ENCODE data around the gene ABHD16B. TPM values are rescaled to one million over a fixed set of nuclear protein-coding genes. Genes with fewer than 3 reads are reported as not detected.
A peak's percentile ranks its signal among the peaks of the same experiment; 100 is the strongest.

The ABHD16B gene
- total RNA-seq, 4 donors from 2014 or later = not detected

DNA sequence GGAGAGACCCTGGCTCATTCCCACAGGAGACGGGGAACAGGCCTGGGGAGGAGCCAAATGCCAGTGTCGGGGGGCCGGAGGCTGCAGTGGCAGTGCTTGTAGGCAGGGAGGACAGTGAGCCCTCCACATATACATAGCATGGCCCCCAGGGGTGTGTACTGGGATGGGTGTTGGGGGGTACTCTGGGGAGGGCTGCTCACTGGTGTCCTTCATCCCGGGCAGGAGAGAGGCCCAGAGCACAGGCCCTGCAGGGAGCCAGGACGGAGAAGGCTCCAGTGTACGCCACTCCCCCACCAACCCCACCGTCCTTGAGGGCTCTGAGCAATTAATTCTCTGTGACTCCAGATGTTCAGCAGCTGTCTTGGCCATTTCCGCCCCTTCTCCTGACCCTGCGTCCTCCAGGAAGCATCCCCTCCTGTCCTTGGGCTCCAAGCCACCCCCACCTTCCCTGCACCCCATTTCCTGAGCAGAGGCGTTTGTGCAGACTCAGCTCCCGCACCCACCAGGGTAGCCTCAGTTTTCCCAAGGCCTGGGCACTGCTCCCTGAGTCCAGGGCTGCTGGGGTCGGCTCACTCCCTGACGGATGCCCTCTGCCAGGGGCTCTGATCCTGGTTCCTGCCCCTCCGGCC is 3.4 kb upstream of the ABHD16B start:
- H3K36me3 ChIP-seq = no peaks in the 10 kb centered on the region
- ATAC-seq = peak in 1 of 2 donors; percentile 17
- intact Hi-C loops (cut with DNase I; ENCODE audit: low total_unique reads) = no loop called here
- H3K4me1 ChIP-seq = peaks cover 33 to 48% of the 10 kb centered on the region in 2 donors
- in situ Hi-C loops (cut with MboI; ENCODE audit: low sequenced_read_pairs in 4 of 4) = no loop called here
- TF ChIP-seq POLR2A (IDR thresholded peaks at IDR 0.05) = no peak
- TF ChIP-seq, protein P1, sequence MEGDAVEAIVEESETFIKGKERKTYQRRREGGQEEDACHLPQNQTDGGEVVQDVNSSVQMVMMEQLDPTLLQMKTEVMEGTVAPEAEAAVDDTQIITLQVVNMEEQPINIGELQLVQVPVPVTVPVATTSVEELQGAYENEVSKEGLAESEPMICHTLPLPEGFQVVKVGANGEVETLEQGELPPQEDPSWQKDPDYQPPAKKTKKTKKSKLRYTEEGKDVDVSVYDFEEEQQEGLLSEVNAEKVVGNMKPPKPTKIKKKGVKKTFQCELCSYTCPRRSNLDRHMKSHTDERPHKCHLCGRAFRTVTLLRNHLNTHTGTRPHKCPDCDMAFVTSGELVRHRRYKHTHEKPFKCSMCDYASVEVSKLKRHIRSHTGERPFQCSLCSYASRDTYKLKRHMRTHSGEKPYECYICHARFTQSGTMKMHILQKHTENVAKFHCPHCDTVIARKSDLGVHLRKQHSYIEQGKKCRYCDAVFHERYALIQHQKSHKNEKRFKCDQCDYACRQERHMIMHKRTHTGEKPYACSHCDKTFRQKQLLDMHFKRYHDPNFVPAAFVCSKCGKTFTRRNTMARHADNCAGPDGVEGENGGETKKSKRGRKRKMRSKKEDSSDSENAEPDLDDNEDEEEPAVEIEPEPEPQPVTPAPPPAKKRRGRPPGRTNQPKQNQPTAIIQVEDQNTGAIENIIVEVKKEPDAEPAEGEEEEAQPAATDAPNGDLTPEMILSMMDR (IDR thresholded peaks at IDR 0.05 in 4 of 5, conservative IDR thresholded peaks at IDR 0.05 in 1 of 5) = no peak
- peak overlapping the region in 3 of 4 donors; percentile 42 to 61 (median 53) for H3K27ac ChIP-seq
- H3K27me3 ChIP-seq = peaks cover 9 to 37% (median 33%) of the 10 kb centered on the region in 3 donors
- no peaks in the 10 kb centered on the region for H3K9me3 ChIP-seq
- no peak for DNase-seq
- H3K4me3 ChIP-seq = no peak overlapping the region

DNA sequence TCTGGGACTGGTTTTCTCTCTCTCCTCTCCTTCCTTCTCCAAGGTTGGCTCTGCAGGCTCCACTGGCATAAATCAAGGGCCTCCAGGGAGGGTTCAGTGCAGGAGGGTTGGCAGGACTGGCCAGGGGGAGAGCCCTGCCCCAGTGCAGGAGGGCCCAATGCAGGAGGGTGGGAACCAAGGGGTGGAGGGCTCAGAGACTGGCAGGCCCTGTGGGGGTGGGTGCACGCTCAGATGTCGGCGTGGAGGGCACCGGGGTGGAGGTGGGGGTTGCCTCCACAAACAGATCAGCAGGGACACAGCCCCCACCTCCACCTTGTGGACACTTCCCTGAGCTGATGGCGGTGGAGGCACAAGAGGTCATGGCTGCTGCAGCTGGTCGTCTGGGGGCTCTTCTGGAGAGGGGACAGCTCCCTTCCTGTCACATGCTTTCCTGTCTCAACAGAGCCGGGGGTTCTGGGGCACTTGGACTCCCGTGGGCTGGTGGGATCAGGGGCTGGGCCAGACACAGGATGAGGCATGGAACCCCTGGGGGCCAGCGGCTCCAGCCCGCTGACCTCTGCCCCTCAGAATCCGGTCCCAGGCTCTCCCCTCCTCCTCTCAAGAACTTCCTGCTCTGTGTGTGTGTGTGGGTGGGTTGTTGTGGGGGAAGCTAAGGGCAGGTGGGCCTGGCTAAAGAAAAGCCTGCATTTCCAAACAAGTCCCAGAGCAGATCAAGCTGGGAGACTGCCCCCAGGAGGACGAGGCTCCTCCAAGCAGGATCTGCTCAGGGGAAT is 2.7 kb upstream of the ABHD16B start:
- peaks cover 35 to 53% of the 10 kb centered on the region in 2 donors for H3K4me1 ChIP-seq
- H3K9me3 ChIP-seq = no peaks in the 10 kb centered on the region
- peak overlapping the region; percentile 13 to 61 (median 48) for H3K27ac ChIP-seq
- H3K4me3 ChIP-seq = peak overlapping the region in 1 of 4 donors; percentile 6
- in situ Hi-C loops (cut with MboI; ENCODE audit: low sequenced_read_pairs in 4 of 4) = no loop called here
- TF ChIP-seq, protein P1 (IDR thresholded peaks at IDR 0.05 in 4 of 5, conservative IDR thresholded peaks at IDR 0.05 in 1 of 5) = peak in 2 of 5 experiments; percentile 26 to 29
- TF ChIP-seq POLR2A (IDR thresholded peaks at IDR 0.05) = no peak
- intact Hi-C loops (cut with DNase I; ENCODE audit: low total_unique reads) = no loop called here
- peaks cover 9 to 35% (median 29%) of the 10 kb centered on the region in 3 donors for H3K27me3 ChIP-seq
- ATAC-seq = peak; percentile 29 to 34
- no peak for DNase-seq
- H3K36me3 ChIP-seq = no peaks in the 10 kb centered on the region

DNA sequence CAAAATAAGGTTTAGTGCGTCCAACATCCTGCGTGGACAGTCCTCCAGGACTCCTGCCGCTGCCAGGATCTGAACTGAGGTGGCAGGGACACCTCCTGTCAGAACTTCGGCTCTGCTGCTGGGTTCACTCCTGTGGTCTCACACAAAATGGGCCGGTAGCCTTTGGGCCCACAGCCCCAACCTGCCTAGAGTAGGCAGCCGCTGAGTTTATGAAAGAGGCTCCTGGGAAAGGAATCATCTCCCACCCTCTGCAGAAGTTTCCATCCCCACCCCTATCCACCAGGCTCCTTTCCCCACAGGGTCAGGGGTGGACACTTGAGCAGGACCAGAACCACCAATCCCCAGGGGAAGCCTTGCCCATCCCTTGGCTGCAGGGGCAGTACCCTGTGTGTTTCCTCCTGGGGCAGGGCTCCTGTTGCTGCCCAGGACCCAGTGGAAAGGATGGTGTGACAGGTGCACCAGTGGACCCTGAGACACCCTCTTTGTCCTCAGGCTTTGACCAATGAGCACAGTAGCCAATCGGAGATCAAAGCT is 2.1 kb upstream of the ABHD16B start:
- Histone ChIP-seq H3K27me3 (peaks cover 9 to 28% (median 23%) of the 10 kb centered on the region in 3 donors), H3K4me3 (no peak overlapping the region), H3K27ac (peak overlapping the region; percentile 13 to 61 (median 48)), H3K4me1 (peaks cover 35 to 51% of the 10 kb centered on the region in 2 donors), H3K9me3 (no peaks in the 10 kb centered on the region), H3K36me3 (no peaks in the 10 kb centered on the region)
- DNase-seq (no peak), ATAC-seq (no peak)
- TF ChIP-seq, protein P1 (IDR thresholded peaks at IDR 0.05 in 4 of 5, conservative IDR thresholded peaks at IDR 0.05 in 1 of 5) = no peak
- TF ChIP-seq POLR2A (IDR thresholded peaks at IDR 0.05) = no peak
- in situ Hi-C loops (cut with MboI; ENCODE audit: low sequenced_read_pairs in 4 of 4) = no loop called here
- intact Hi-C loops (cut with DNase I; ENCODE audit: low total_unique reads) = no loop called here

DNA sequence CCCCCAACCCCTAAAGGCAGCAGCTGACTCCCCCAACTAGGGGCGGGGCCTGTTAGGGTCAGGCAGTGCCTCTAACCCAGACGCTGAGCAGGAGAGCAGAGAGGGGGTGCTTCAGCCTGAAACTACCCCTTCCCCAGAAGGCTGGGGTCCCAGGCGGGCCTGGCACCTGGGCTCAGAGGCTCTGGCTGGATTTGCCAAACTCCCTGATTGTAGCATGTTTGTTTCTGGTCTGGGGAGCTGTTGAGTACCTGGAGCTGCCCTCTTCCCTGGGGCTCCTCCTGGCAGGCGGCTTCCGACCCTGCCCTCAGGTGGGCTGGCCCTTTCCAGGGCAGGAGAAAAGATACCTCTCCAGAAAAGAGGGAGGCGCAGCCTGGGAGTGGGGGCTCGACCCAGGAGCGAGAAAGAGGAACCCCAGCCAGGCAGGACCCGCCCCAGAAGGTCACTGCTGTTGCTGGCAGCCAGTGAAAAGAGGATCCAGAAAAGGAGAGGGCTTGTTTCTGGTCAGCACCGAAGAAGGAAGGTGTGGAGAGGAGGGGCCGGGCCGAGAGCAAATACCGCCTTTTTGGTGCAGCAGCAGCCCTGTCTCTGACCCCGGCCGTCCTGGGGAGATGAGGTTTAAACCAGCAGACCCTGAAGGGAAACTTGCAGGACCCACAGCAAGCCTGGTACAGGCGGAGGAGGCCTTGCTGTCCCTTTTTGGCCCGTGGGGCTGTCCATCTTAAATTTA is 810 bp upstream of the ABHD16B start:
- Histone ChIP-seq H3K27ac (peak overlapping the region in 1 of 4 donors; percentile 33), H3K9me3 (no peaks in the 10 kb centered on the region), H3K27me3 (peaks cover 3 to 18% (median 10%) of the 10 kb centered on the region in 3 donors), H3K4me3 (no peak overlapping the region), H3K36me3 (no peaks in the 10 kb centered on the region), H3K4me1 (peaks cover 28 to 41% of the 10 kb centered on the region in 2 donors)
- TF ChIP-seq POLR2A (IDR thresholded peaks at IDR 0.05) = no peak
- TF ChIP-seq, protein P1 (IDR thresholded peaks at IDR 0.05 in 4 of 5, conservative IDR thresholded peaks at IDR 0.05 in 1 of 5) = no peak
- ATAC-seq (no peak), DNase-seq (no peak)
- intact Hi-C loops (cut with DNase I; ENCODE audit: low total_unique reads) = loop anchor here (10.0 kb wide), 1 partner anchor 236 kb away; the partner anchor contains the start of gene GMEB2
- in situ Hi-C loops (cut with MboI; ENCODE audit: low sequenced_read_pairs in 4 of 4) = loop anchor here in 1 of 4 donors (10.0 kb wide), 1 partner anchor 76 kb away; no protein-coding TSS in a partner anchor
